K562 treated with DMSO at 1 percent for 24 hours (cell line): Measurements from ENCODE around the gene ACYP2. TPM values are rescaled to one million over a fixed set of nuclear protein-coding genes. Genes with fewer than 3 reads are reported as not detected.

Source experiments
- total RNA-seq: library from RNA; unstranded; fragments of 300-600 nt; gene quantifications from 2 replicates; pipeline ENCODE4 v1.2.3, GENCODE V29; 2022; ENCODE audit warnings: low read depth; ENCODE audit not compliant: insufficient read depth

The ACYP2 gene
- 9.4 and 14.2 TPM in 2 replicates for total RNA-seq

GRCh38 chr2:54115284-54116137 lies at the start of gene ACYP2:
ACYP2 (plus strand) TSS chr2:54115615.

GRCh38 chr2:54256091-54256694 lies 140.8 kb downstream of the ACYP2 start, which contains the start of gene TSPYL6:
TSPYL6 (minus strand) TSS chr2:54256229; CDS start chr2:54256151, 78 bp downstream.

Other genes with a start within 250 kb of the ACYP2 start
- gene PSME4, start 144.6 kb upstream of the ACYP2 start, total RNA-seq: 28.3 and 35.7 TPM in 2 replicates
- gene TSPYL6, start 140.6 kb downstream of the ACYP2 start, total RNA-seq: 7.6 and 8.7 TPM in 2 replicates